ENCODE results near the gene LCN2.

- TF ChIP-seq, protein P1, sequence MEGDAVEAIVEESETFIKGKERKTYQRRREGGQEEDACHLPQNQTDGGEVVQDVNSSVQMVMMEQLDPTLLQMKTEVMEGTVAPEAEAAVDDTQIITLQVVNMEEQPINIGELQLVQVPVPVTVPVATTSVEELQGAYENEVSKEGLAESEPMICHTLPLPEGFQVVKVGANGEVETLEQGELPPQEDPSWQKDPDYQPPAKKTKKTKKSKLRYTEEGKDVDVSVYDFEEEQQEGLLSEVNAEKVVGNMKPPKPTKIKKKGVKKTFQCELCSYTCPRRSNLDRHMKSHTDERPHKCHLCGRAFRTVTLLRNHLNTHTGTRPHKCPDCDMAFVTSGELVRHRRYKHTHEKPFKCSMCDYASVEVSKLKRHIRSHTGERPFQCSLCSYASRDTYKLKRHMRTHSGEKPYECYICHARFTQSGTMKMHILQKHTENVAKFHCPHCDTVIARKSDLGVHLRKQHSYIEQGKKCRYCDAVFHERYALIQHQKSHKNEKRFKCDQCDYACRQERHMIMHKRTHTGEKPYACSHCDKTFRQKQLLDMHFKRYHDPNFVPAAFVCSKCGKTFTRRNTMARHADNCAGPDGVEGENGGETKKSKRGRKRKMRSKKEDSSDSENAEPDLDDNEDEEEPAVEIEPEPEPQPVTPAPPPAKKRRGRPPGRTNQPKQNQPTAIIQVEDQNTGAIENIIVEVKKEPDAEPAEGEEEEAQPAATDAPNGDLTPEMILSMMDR (IDR thresholded peaks at IDR 0.05; ENCODE audit: insufficient read depth, low read length, poor library complexity, severe bottlenecking) = no peak
- no peak for TF ChIP-seq EZH2phosphoT487 (conservative IDR thresholded peaks at IDR 0.05; ENCODE audit: low read length)
Observed at GRCh38 chr9:128145951-128146351, 3.3 kb upstream of the LCN2 start.
